HG03460 (cell line): ENCODE measurements around the gene LIPI.
A peak's percentile ranks its signal among the peaks of the same experiment; 100 is the strongest.
"Not testable (repeated sequence)": the region's sequence is repeated elsewhere in the genome, so short reads cannot be mapped to it uniquely, and the experiment has no call there.

Experiments
- ATAC-seq: cut with Tn5 transposase; IDR thresholded peaks from one replicate; pipeline ENCODE4 v1.9.1; 2021; ENCODE audit not compliant: unreplicated experiment

The LIPI gene

DNA sequence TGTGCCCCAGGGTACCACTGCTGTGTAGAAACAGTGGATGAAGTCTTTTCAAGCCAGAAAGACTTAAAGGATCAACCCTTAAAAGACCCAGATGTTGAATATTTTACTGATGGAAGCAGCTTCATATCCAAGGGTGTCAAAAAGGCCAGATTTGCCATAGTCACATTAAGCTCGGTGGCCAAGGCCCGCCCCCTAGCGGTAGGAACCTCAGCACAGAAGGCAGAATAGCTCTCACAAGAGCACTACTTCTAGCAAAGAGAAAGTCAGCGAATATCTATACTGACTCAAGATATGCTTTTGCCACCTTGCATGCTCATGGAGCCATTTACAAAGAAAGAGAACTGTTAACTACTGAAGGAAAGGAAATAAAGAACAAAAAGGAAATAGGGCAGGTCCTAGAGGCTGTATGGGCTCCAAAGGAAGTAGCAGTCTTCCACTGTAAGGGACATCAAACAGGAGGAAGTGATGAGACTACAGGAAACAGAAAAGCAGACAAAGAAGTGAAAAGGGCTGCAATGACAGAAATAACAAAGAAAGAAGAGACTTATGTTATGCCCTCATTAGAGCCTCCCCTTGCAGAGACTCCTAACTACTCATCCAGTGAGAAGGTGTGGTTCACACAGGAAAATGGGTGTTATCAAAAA, 90.5 kb downstream of the LIPI start:
- peak; percentile 43 for ATAC-seq

DNA sequence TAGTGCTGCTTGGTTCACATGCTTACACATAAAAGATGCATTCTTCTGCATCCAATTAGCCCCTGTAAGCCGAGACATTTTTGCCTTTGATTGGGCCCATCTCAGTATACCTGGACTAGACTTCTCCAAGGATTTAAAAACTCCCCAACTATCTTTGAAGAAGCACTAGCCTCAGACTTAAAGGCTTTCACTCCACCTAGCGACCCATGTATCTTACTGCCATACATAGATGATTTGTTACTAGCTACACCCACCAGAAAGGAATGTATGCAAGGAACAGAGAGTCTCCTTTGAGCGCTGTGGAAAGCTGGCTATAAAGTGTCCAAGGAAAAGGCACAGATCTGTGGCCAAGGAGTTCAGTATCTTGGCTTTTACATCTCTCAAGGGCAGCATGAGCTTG, 91.7 kb downstream of the LIPI start:
- ATAC-seq, result no peak

DNA sequence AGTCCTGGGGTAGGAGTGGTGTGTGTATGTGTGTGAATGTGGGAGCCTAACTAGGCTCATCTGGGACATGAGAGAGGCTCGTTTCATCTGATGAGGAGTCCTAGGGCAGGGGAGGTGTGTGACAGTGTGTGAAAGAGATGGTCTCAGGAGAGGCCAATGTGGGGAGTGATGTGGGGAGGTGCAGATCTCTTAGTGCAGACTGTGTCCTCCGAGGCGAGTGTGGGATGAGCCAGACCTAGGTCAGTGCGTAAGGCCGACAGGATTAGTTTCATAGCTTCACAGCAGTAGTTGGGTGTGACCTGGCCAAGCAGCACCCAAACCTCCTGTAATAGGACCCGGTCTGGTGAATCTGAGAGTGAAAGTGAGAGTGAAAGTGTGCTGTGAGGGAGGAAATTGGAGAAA, 94.7 kb downstream of the LIPI start:
- peak; percentile 72 for ATAC-seq

DNA sequence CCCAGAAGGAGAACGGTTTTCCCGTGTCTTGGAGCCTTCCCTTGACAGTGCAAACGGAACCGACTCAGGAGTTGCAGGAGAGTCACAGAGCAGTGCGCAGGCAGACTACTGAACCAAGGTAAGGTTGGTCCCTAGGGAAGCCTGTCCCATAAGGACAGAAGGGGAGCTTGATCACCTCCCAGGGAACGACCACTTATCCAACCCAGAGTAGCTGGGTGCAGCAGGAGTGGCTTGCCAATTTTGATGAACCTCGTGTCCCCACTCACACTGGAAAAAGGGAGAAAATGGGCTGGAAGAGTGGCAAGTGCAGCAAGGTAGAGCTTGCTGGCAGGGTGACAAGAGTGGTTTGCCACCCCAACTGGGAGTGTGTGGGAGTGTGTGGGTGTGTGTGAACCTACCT, 95.1 kb downstream of the LIPI start:
- ATAC-seq, result no peak

DNA sequence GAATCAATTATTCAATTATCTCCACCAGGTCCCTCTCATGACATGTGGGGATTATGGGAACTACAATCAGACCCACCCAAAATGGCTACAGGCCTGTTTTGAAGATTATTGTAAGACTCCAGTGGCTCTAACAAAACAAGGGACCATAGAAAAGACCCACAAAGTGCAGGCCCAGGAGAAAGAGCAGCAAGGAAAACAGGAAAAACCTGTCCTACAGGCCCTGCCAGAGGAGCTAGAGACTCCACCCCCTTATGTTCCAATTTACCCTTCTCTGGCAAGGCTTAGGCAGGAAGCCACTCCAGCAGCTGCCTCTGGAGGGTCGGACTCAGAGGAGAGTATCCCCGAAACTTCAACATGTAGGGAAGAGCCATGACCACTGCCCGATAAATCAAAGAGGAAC, 96.5 kb downstream of the LIPI start:
- ATAC-seq, result no peak

DNA sequence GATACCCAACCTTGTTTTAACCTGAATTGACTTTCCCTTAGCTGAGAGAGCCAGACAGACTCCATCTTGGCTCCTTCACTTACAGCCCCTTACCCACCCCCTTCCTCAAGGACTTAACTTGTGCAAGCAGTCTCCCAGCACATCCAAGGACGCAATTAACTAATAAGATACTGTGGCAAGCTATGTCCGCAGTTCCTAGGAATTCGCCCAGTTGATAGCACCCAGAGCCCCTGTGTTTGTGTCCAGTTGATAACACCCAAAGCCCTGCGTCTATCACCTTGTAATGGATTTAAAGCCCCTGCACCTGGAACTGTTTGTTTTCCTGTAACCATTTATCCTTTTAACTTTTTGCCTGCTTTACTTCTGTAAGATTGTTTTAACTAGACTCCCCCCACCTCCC, 106.2 kb downstream of the LIPI start:
- ATAC-seq, result not testable (repeated sequence)

DNA sequence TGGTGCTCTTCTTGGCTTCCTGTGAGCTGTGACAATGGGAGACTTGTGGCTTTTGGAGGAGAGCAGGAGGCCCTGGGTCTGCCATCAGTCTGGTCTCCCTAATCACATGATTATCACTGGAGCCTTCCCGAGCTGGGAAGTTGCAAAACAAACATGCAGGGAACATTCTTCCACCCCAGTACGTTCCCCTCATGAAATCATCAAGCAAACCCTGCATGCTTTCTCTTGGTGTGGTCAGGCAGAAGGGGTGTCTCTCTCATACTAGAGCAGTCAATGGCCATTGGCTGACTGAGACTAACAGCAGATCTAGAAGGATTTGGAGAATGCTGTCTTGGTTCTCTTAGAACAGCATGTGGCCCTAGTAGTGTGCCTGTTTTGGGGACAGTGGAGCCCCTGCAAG, 111.2 kb downstream of the LIPI start:
- no peak for ATAC-seq

DNA sequence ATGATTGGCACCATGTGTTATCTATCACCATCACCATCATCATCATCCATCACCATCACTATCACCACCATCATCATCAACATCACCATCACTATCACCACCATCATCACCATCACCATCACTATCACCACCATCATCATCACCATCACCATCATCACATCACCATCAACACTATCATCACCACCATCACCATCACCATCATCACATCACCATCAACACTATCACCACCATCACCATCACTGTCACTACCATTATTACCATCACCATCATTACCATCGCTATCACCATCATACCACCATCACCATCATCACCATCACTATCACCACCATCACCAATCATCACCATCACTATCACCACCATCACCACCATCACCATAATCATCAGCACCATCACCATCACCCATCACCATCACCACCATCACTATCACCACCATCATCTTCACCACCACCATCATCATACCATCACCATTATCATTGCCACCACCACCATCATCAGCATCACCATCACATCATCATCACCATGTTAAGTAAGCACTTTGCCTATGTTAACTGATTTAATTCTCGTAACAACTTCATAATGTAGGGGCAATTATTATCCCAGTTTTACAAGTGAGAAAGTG, 112.8 kb downstream of the LIPI start:
- ATAC-seq, result no peak

DNA sequence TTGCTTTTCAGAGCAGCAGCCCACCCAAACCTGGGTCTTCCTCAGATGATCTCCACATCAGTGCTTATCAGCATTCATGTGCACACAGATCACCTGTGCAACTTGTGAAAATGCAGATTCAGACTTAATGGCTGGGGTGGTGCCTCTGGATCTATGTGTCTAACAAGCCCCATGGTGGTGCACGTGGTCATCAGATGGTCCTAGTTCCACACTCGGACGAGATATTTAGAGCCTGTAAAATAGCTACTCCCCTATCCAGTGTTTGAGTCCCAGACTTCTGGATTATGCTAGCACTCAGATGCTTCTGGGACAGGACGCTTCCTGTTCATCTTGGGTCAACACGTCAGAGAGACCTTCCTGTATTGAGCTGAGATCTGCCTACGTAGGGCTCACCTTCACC, 114.2 kb downstream of the LIPI start:
- no peak for ATAC-seq

DNA sequence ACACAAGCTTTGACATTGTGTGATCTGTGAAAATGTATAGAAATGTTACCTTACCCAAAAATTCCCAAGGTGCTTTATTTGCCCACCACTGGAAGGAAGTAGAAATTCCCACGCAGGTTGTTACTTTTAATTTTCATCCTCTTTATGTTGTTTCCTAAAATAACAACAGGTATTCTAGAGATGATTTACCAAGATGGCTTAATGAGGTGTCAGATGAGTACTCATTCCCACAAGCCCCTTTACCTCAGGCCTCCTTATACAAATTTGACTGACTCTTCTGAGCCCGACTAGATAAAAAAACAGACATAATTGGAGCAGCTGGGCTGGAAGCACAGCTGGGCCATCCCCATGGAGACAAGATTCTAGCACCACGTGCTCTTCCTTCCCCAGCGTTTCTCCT, 114.6 kb downstream of the LIPI start:
- ATAC-seq, result no peak

DNA sequence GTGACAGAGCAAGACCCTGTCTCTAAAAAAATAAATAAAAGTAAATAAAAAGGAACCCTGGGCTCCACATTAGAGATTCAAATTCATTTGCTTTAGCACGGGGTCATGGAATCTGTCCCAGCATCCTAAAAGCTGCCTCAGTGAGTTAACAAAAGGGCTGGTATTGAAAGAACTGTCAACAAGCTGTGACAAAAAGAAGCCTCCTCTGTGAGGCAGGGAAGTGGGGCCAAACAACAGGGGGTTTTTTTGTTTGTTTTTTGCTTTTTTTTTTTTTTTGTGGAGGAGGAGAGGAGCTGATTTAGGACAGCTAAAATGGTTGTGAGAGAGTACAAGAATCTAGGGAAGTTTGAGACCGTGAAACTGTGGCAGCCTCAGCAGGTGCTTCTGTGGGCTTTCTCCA, 115.7 kb downstream of the LIPI start:
- no peak for ATAC-seq

DNA sequence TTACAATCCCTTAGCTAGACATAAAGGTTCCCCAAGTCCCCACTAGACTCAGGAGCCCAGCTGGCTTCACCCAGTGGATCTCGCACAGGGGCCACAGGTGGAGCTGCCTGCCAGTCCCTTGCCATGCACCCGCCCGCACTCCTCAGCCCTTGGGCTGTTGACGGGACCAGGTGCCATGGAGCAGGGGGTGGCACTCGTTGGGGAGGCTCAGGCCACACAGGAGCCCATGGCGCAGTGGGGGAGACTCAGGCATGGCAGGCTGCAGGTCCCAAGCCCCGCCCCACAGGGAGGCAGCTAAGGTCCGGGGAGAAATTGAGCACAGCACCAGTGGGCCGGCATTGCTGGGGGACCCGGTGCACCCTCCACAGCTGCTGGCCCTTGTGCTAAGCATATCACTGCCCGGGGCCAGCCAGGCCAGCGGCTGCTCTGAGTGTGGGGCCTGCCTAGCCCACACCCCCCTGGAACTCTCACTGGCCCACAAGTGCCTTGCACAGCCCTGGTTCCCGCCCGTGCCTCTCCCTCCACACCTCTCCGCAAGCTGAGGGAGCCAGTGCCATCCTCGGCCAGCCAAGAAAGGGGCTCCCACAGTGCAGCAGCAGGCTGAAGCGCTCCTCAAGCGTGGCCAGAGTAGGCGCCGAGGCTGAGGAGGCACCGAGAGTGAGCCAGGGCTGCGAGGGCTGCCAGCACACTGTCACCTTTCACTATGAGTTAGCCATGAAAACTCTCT, 117.8 kb downstream of the LIPI start:
- no peak for ATAC-seq

DNA sequence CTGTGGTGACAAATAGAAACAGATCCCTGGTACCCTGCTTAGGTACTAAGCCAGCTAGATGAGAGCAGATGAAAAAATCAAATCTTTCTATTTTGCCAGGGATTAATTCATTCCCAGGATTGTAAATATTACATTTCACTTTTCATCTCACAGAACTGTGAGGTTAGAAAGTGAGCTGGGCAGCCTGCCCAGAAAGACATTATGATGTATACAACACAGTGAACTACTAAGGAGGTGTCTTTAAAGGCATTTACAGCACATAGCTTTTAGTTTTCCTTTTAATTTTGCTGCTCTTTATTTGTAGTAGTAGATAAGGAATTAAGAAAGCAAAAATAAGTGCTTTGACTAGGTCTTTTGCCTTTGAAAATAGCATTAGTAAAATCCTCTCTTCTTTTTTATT, 120.6 kb downstream of the LIPI start:
- ATAC-seq, result not testable (repeated sequence)

DNA sequence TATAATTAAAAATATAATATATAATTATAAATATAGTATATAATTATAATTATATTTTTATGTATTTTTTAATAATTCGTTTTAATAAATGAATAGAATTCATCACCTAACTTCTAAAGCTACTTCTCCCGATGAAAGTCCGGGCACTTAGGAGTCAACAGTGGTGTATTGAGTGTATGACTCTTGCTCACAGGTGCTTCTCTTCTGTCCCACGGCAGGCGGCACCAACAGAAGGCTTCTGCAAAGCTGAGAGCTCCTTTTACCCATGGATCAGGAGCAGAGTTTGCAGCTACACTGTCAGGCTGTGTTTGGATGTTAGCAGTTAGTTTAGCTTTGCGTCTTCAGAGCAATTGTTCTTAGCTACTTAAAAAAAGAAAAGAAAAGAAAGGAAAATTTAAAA, 122.4 kb downstream of the LIPI start:
- ATAC-seq, result no peak

DNA sequence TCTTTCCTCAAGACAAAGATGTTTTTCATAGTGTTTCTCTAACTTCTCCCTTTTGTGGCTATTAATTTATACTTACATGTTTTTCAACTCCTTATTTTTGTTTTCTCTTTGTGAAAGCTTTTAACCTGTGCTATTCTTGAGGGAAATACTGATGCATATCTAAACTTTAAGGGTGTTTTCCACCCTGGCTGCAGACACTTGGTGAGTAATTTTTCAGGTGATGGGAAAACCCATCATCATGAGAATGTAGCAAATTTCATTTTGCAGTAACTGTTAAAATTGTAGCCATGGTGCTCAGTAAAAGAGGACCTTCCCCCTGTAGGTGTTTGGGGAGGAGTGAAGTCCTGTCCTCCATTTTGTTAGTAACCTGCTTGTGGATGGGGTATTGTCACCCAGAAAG, 124.2 kb downstream of the LIPI start:
- no peak for ATAC-seq

DNA sequence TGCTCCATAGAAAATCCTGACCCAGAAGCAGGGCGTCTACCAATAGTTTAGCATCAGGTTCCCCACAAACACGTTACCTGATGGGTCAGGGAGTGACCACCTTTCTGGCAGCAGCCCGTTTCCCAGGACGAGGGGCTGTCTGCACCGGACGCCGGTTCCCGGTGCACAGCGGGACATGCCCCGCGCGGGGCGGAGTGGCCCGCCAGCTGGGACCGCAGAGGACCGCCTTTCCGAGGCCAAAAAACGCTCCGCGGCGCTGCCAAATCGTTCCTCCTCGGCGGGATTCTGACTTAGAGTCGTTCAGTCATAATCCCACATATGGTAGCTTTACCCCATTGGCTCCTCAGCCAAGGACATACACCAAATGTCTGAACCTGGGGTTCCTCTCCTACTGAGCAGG, 126.1 kb downstream of the LIPI start:
- no peak for ATAC-seq

DNA sequence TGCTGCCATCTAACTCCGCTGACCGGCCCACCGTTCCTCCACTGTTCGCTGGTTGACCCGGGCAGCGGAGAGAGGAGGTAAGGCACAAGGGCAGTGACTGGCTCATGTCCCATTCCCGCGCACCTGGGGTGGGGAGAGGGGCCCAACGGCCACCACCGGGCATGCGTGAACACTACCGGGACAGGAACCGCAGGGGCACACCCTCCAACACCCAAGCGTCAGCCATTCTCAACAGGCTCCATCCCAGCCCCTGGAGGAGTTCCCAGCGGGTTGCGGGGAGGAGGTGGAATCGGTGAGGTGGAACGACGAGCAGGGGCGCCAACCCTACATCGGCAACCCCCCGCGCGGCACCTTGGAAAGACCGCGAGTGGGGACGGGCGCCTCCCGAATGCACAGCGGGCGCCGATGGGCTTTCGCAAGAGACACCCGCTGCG, 126.7 kb downstream of the LIPI start:
- no peak for ATAC-seq

DNA sequence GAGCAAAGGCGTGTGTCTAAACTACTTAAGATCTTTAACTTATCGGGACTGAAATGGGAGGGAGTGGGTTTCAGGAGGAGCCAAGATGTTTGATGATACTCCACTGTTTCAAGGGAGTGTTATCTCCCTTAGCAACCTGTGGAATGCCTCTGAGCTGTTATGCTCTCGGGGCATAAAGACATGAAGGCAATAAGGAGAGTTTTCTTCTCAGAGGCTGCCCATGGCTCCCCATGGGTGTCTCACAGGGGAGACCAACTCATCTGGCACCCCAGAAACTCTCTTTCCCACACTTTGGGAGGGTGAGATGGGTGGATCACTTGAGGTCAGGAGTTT, 130.0 kb downstream of the LIPI start:
- no peak for ATAC-seq

DNA sequence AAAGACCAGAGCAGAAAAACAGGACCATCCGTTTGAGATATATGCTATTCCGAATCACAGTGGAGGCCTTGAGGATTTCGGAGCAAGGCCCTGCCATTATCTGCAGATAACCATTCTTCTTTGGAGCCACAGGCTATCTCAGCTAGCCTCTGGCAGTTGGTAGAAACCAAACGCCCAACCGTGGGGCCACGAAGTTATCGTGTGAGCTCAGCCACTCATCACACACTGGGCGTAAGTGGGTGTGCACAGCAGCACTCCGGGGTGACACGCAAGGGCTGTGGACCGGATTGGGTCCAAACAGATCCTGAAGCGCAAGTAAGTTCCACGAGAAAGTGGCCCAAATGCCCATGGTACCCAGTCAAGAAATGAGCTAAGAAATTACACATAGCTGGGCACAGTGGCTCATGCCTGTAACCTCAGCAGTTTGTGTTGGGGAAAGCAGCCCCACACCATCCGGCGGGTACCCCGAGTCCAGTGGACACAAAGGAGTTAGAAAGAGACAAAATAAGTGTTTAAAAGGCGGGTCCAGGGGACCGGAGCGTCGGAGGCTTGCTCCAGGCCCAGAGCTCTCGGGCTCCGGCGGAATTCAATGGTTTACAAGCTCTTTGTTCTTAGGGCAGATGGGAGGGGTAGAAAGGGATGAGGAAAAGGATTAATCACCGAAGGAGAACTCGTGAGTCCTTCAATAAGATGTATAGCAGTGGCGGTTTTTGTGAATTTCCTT, 130.6 kb downstream of the LIPI start:
- no peak for ATAC-seq

DNA sequence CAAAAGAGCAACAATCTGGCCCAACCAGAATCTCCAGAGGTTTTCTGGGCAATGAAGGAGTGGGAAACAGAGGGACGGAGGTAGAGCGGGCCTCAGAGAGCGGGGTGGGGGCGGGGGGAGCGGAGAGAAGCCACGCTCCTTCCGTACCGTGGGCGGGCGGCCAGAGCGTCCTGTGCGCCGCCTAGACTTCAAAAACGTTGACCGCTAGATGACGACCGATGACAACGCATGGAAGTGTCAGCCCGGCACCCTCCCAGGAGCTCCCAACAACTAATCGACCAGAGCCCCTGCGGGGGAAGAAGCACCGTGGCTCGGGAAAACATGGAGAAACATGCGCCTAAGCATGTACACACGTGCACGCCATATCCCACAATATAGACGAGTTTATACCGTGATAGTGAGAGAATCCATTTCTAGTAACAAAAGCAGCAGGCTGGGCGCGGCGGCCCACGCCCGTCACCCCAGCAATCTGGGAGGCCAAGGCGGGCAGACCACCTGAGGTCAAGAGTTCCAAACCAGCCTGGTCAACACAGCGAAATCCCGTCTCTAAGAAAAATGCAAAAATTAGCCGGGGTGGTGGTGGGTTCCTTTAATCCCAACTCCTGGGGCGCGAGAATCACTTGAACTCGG, 131.9 kb downstream of the LIPI start:
- no peak for ATAC-seq

DNA sequence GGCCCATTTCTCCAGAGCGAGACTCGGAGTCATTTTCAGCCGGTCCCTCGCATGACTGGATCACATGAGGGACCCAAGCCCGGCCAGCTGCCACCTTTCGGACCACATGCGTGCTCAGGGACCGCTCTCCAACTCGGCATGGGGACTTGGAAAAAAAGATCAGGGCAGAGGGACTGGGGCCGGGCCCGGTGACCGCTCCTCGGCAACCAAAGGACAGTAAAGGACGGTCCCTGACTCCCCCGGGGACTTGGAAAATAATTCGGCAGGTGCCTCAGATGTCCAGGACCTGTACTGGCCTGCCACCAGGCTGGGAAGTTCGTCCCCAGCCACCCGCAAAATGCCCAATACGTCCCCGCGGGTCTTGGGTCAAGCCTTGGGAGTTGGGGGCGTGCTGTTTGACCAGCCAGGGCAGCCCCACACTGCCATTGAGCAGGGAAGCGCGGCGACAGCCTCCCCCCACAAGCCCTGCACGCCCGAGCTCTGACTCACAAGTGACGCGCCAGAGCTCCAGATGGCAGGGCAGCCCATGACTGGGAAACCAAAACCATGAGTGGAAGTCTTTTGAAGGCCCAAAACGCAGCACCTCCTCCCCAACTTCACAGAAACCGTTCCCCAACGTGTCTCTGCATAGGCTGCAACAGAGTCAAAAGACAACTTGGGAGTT, 134.5 kb downstream of the LIPI start:
- ATAC-seq, result no peak
